Vagina (tissue), 2 donors: ENCODE data around the gene GTPBP6. TPM values are rescaled to one million over a fixed set of nuclear protein-coding genes. Genes with fewer than 3 reads are reported as not detected.

ENCODE experiments used
- DNase-seq, 2 donors: peaks; one replicate each; pipeline ENCODE4 v3.0.0-alpha.2; 2017; ENCODE audit errors: extremely low spot score in 2 of 2
- H3K27ac ChIP-seq: fragments of 200-600 bp; sonication (generic); one replicate; pipeline ENCODE4 v1.5.1; 2019
- H3K27me3 ChIP-seq: fragments of 200-600 bp; sonication (generic); one replicate; pipeline ENCODE4 v1.5.1; 2019
- H3K36me3 ChIP-seq, 2 donors: fragments of 200-600 bp; sonication (generic); one replicate each; pipeline ENCODE4 v1.5.1; 2017 to 2019
- H3K4me1 ChIP-seq: fragments of 200-600 bp; sonication (generic); one replicate; pipeline ENCODE4 v1.5.1; 2019
- H3K4me3 ChIP-seq, 2 donors: fragments of 200-600 bp; sonication (generic); 1 replicate in 1 of 2; 2 replicates in 1 of 2; pipeline ENCODE4 v1.5.1; 2016 to 2019
- H3K9me3 ChIP-seq: fragments of 200-600 bp; sonication (generic); one replicate; pipeline ENCODE4 v1.5.1; 2019
- POLR2A ChIP-seq, 2 donors: fragments of 450-650 bp; IDR thresholded peaks; one replicate each; pipeline ENCODE4 v1.6.1; 2017; ENCODE audit warnings: antibody characterized with exemption in 2 of 2, mild to moderate bottlenecking in 2 of 2, moderate library complexity in 2 of 2
- POLR2AphosphoS5 ChIP-seq, 2 donors: sonication (generic); formaldehyde crosslinking; IDR thresholded peaks; one replicate each; pipeline ENCODE4 v1.9.0; 2017; ENCODE audit warnings: antibody characterized with exemption in 2 of 2, mild to moderate bottlenecking in 2 of 2, low read depth in 1 of 2; ENCODE audit not compliant: insufficient read depth in 1 of 2
- intact Hi-C: fragments of 100-400 bp; cut with DNase I; formaldehyde crosslinking; loops from one replicate; pipeline ENCODE4 v1.15.1; 2023
- total RNA-seq: library from RNA; depleted of rRNA; stranded (reverse); fragments of >200 nt; gene quantifications from one replicate; pipeline ENCODE4 v1.2.3, GENCODE V29; 2016
- TF ChIP-seq, protein P1 (sequence below), 3 experiments: fragments of 450-650 bp in 2 of 3; fragments of 200-600 bp in 1 of 3; sonication (generic) in 1 of 3; IDR thresholded peaks; one replicate each; pipeline ENCODE4 v1.5.1; 2017 to 2019; ENCODE audit warnings: antibody characterized with exemption in 3 of 3, mild to moderate bottlenecking in 2 of 3, moderate library complexity in 2 of 3

GTPBP6 gene
- total RNA-seq, 1 donor from 2014 or later = 30.9 TPM

DNA sequence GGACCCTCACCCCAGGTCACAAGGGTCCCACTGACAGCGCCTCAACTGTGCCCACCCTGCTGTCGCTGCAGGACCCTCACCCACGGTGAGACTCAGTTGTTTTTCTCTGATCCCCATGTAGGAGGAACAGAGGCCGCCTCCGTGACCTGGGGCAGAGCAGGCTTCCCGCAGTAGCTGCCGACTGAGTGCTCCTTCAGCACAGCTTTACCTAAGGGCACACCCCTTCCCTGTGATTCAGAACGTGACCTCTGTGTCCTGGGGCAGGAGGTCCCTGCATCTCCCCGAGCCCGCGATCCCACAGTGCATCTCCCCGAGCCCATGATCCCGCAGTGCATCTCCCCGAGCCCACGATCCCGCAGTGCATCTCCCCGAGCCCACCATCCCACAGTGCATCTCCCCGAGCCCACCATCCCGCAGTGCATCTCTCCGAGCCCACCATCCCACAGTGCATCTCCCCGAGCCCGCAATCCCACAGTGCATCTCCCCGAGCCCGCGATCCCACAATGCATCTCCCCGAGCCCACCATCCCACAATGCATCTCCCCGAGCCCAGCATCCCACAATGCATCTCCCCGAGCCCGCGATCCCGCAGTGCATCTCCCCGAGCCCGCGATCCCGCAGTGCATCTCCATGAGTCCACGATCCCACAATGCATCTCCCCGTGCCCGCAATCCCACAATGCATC lies 44.5 kb upstream of the GTPBP6 start:
- Histone ChIP-seq H3K36me3 (peaks cover 0 to 24% of the 10 kb centered on the region in 2 donors), H3K27ac (no peak overlapping the region), H3K4me3 (no peak overlapping the region), H3K4me1 (no peaks in the 10 kb centered on the region), H3K9me3 (peaks cover 10% of the 10 kb centered on the region), H3K27me3 (no peaks in the 10 kb centered on the region)
- intact Hi-C loops = no loop called here
- DNase-seq = no peak
- no peak for TF ChIP-seq POLR2AphosphoS5 (IDR thresholded peaks at IDR 0.05; ENCODE audit: insufficient read depth in 1 of 2, low read depth in 1 of 2)
- no peak for TF ChIP-seq POLR2A (IDR thresholded peaks at IDR 0.05)
- TF ChIP-seq, protein P1, sequence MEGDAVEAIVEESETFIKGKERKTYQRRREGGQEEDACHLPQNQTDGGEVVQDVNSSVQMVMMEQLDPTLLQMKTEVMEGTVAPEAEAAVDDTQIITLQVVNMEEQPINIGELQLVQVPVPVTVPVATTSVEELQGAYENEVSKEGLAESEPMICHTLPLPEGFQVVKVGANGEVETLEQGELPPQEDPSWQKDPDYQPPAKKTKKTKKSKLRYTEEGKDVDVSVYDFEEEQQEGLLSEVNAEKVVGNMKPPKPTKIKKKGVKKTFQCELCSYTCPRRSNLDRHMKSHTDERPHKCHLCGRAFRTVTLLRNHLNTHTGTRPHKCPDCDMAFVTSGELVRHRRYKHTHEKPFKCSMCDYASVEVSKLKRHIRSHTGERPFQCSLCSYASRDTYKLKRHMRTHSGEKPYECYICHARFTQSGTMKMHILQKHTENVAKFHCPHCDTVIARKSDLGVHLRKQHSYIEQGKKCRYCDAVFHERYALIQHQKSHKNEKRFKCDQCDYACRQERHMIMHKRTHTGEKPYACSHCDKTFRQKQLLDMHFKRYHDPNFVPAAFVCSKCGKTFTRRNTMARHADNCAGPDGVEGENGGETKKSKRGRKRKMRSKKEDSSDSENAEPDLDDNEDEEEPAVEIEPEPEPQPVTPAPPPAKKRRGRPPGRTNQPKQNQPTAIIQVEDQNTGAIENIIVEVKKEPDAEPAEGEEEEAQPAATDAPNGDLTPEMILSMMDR (IDR thresholded peaks at IDR 0.05) = no peak

DNA sequence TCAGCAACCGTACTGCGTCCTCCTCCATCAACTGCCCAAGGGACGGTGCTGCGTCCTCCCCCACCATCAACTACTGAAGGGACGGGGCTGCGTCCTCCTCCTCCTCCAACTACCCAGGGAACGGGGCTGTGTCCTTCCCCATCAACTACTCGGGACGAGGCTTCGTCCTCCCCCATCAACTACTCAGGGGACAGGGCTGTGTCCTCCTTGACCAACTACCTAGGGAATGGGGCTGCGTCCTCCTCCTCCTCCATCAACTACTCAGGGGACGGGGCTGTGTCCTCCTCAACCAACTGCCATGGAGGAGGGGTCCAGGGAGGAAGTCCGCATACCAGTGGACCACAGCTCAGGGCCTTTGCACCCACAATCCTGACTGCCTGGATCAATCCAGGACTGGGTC lies 43.8 kb upstream of the GTPBP6 start:
- TF ChIP-seq, protein P1 (IDR thresholded peaks at IDR 0.05) = no peak
- no peak for TF ChIP-seq POLR2A (IDR thresholded peaks at IDR 0.05)
- TF ChIP-seq POLR2AphosphoS5 (IDR thresholded peaks at IDR 0.05; ENCODE audit: insufficient read depth in 1 of 2, low read depth in 1 of 2) = no peak
- intact Hi-C loops = no loop called here
- Histone ChIP-seq H3K27ac (no peak overlapping the region), H3K4me1 (no peaks in the 10 kb centered on the region), H3K27me3 (no peaks in the 10 kb centered on the region), H3K36me3 (peaks cover 0 to 24% of the 10 kb centered on the region in 2 donors), H3K9me3 (peaks cover 10% of the 10 kb centered on the region), H3K4me3 (no peak overlapping the region)
- DNase-seq = no peak

DNA sequence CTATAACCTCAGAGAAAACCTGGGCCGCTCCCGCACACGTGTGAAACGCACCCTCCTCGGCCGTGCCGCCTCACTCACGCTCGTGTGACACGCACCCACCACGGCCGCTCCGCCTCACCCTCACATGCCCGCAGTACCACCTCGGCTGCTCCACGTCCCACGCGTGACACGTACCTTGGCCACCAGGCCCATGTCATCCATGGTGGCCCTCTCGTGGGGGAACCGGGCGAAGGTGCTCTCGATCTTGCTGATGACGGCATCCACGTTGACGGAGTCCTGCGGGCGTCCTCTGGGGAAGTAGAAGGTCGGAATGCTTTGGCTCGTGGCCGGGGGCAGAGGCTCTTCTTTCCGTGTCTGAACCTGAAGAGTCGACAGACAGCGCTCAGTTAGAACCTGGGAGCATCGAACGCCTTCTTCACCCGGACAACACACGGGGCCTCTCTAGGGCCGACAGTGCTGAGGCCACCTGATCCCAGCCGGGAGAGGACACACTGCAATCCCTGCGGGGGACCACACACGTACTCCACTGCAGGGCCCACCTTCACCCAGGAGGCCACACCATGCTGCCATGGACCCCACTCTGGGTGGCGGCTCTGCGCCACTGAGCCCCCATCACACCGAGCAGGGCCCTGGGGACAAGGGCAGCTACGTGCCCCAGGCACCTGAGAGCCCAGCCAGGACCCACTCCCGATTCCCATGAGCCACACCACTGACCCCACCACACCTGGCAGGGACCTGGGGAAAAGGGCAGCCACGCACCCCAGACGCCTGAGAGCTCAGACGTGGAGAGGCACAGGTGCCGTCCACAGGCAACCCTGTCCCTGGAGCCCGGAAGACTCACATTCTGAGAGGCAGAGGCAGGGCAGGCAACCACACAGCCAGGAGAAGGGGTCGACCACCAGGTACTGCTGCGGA lies 42.9 kb upstream of the GTPBP6 start:
- intact Hi-C loops = no loop called here
- peaks cover 10% of the 10 kb centered on the region for H3K9me3 ChIP-seq
- TF ChIP-seq, protein P1 (IDR thresholded peaks at IDR 0.05) = no peak
- no peak for TF ChIP-seq POLR2A (IDR thresholded peaks at IDR 0.05)
- no peak for TF ChIP-seq POLR2AphosphoS5 (IDR thresholded peaks at IDR 0.05; ENCODE audit: insufficient read depth in 1 of 2, low read depth in 1 of 2)
- no peaks in the 10 kb centered on the region for H3K27me3 ChIP-seq
- H3K36me3 ChIP-seq = peaks cover 0 to 24% of the 10 kb centered on the region in 2 donors
- no peak overlapping the region for H3K27ac ChIP-seq
- H3K4me1 ChIP-seq = no peaks in the 10 kb centered on the region
- H3K4me3 ChIP-seq = no peak overlapping the region
- DNase-seq = no peak

DNA sequence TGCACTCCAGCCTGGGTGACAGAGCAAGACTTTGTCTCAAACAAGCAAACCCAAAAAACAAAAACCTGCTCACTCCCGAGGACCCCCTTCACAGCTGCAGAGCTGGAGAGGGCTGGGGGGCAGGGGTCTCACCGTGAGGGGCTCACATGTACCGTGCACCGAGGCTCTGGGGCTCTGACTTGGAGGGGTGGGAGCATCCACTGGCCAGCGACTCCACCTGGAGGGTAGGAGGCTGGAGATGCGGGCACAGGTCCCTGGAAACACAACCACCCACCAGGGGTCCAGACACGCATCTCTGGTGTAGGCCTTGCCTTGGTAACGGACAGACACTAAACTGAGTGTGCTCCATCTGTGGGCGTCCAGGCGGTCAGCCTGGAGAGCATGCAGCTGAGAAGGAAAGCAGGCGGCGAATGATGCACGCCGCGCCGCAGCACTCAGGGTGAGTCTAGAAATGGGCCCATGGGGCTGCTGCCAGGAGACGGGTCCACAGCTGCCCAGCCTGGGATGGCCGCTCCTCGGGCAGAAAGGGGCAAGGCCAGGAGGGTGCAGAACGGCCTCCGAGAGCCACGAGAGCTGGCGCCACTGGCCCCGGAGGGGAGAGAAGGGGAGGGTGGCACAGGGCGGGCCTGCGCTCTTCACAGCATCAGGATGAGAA lies 42.0 kb upstream of the GTPBP6 start:
- no peaks in the 10 kb centered on the region for H3K4me1 ChIP-seq
- intact Hi-C loops = no loop called here
- H3K9me3 ChIP-seq = peaks cover 10% of the 10 kb centered on the region
- H3K36me3 ChIP-seq = peaks cover 0 to 24% of the 10 kb centered on the region in 2 donors
- TF ChIP-seq, protein P1 (IDR thresholded peaks at IDR 0.05) = no peak
- TF ChIP-seq POLR2AphosphoS5 (IDR thresholded peaks at IDR 0.05; ENCODE audit: insufficient read depth in 1 of 2, low read depth in 1 of 2) (no peak), POLR2A (IDR thresholded peaks at IDR 0.05) (no peak)
- no peaks in the 10 kb centered on the region for H3K27me3 ChIP-seq
- H3K4me3 ChIP-seq = no peak overlapping the region
- no peak overlapping the region for H3K27ac ChIP-seq
- no peak for DNase-seq
